HS-5 (cell line): ENCODE data around the gene SULT2B1.
"Not testable (repeated sequence)": the region's sequence is repeated elsewhere in the genome, so short reads cannot be mapped to it uniquely, and the experiment has no call there.

Experiments
- DNase-seq: peaks from one replicate; pipeline ENCODE4 v3.0.0-alpha.2; 2012; ENCODE audit warnings: low read depth

Gene SULT2B1

GRCh38 chr19:48618916-48619691 lies 67.1 kb downstream of the SULT2B1 start, which contains the start of the genes RPL18 and SPHK2:
Gene RPL18, minus strand, starts transcription at chr19:48619178. Its CDS starts 35 bp downstream, at chr19:48619143.
Gene SPHK2, plus strand, starts transcription at chr19:48619506. Its CDS starts 1,009 bp downstream, at chr19:48620515.
- peak; percentile 98 for DNase-seq

GRCh38 chr19:48619692-48620585 lies 68.0 kb downstream of the SULT2B1 start:
- no peak for DNase-seq

DNA sequence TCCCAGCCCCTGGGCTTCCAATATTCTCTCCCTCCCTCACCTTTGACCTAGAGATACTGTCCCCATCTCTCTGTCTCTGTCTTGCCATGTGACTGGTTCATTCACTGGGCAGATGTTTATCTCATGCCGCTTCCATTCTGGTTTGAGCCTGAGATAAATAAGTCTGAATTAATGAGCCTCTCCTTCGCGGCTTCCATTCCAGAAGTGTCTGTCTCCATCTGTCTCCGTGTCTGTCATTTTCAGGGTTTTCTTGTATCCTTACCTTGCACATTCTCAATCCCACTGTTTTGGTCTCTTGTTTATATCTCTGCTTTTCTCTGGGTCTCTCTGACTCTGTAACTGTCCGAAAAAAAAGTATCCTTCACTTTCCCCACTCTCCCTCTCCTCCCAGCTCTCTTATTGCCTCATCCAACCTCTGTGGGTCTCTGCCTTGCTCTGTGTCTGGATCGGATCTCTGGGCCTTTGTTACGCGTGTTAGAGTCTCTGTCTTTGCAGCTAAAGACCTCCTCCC lies 71.6 kb downstream of the SULT2B1 start:
- no peak for DNase-seq

- no peak for DNase-seq
These were observed 72.2 kb downstream of the SULT2B1 start for GRCh38 chr19:48624067-48624594.

DNA sequence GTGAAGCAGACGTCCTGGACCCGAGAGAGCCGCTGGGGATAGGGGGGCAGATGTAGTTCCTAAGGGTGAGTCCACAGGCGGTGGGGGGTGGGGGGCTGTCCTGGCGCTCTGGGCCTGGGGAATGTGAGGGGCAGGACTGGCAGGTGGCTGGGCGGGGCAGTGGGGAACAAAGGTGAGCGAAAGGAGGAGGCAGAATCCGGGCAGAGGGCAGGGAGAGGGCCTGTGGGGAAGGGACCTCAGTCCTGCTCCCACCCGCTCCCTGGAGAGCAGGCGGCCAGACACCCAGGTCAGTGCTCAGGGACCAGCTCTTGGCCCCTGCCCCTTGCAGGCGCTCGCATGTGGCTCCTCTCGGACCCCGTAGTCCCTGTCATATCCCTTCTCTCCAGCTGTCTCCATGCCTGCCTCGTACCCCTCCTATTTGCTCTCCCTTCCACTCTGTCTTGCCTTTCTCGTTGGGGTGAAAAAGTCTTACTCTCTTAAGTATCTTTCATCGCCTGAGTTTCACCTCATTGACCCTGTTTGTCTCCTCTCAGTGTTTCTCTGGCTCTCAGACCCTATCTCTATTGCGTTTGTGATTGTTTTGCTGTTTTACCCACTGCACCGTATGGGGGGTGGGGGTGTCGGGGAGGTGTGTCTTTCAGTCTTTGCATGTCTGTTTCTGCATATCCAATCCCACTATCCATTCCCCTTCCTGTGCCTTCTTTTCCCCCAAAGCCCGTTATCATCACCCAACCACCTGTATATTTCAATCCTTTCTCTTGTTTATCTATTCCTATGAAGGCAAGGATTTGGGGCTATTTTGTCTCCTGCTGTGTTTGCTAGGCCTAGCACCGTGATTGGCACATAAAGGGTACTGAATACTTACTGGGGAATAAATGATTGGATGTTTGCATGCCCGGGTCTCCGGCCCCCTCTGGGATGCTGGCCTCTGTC lies 73.1 kb downstream of the SULT2B1 start:
- no peak for DNase-seq

GRCh38 chr19:48625891-48626327 lies 73.9 kb downstream of the SULT2B1 start:
- no peak for DNase-seq

GRCh38 chr19:48627201-48627864 lies 75.4 kb downstream of the SULT2B1 start:
- DNase-seq, result no peak

DNA sequence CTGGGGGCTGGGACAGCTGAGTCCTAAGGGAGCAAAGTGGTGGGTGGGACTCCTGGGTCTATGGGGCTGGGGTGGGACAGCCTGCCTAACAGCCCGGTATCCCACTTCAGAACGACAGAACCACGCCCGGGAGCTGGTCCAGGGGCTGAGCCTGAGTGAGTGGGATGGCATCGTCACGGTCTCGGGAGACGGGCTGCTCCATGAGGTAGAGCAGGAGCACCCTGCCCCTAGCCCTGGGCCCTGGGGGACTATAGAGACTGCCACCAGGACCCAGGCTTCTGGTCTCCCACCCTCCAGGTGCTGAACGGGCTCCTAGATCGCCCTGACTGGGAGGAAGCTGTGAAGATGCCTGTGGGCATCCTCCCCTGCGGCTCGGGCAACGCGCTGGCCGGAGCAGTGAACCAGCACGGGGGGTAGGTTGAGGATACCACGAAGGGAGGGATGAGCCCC lies 75.9 kb downstream of the SULT2B1 start:
- DNase-seq, result no peak

DNA sequence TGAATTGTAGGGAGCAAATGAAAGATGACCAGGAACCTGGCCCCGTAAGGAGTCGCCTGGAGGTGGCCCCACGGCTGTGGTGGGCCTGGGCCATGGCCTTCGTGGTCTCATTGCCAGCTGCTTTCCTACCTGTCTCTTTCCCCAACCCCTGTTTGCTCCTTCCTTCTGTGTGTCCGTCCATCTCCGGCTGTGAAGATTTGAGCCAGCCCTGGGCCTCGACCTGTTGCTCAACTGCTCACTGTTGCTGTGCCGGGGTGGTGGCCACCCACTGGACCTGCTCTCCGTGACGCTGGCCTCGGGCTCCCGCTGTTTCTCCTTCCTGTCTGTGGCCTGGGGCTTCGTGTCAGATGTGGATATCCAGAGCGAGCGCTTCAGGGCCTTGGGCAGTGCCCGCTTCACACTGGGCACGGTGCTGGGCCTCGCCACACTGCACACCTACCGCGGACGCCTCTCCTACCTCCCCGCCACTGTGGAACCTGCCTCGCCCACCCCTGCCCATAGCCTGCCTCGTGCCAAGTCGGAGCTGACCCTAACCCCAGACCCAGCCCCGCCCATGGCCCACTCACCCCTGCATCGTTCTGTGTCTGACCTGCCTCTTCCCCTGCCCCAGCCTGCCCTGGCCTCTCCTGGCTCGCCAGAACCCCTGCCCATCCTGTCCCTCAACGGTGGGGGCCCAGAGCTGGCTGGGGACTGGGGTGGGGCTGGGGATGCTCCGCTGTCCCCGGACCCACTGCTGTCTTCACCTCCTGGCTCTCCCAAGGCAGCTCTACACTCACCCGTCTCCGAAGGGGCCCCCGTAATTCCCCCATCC lies 76.7 kb downstream of the SULT2B1 start:
- DNase-seq, result no peak

GRCh38 chr19:48629297-48629598 lies 77.3 kb downstream of the SULT2B1 start:
- DNase-seq, result no peak

DNA sequence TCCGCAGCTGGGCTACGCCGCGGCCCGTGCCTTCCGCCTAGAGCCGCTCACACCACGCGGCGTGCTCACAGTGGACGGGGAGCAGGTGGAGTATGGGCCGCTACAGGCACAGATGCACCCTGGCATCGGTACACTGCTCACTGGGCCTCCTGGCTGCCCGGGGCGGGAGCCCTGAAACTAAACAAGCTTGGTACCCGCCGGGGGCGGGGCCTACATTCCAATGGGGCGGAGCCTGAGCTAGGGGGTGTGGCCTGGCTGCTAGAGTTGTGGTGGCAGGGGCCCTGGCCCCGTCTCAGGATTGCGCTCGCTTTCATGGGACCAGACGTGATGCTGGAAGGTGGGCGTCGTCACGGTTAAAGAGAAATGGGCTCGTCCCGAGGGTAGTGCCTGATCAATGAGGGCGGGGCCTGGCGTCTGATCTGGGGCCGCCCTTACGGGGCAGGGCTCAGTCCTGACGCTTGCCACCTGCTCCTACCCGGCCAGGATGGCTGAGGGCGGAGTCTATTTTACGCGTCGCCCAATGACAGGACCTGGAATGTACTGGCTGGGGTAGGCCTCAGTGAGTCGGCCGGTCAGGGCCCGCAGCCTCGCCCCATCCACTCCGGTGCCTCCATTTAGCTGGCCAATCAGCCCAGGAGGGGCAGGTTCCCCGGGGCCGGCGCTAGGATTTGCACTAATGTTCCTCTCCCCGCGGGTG lies 77.8 kb downstream of the SULT2B1 start:
- DNase-seq, result no peak

GRCh38 chr19:48630296-48631063 lies 78.5 kb downstream of the SULT2B1 start:
- no peak for DNase-seq

DNA sequence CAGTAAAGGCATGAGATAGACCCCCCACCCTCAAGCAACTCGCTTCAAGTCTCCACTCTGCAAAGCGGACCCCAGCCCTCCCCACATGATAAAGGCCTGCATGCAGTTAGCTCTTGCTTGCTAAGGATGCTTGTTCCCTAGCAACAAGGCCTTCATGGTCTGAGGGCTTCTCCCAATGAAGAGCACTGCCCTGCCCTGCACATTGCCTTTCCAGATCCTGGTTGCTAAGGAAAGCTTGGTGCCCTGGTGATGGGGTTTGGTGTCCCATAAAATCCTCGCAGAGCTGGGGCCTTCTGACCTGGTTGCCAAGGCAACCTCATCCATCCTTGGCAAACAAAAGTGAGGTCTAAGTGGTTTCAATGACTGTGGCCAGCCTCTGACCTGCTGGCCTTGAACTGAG lies 79.3 kb downstream of the SULT2B1 start:
- DNase-seq, result no peak

GRCh38 chr19:48632286-48632685 lies 80.3 kb downstream of the SULT2B1 start:
- not testable (repeated sequence) for DNase-seq

DNA sequence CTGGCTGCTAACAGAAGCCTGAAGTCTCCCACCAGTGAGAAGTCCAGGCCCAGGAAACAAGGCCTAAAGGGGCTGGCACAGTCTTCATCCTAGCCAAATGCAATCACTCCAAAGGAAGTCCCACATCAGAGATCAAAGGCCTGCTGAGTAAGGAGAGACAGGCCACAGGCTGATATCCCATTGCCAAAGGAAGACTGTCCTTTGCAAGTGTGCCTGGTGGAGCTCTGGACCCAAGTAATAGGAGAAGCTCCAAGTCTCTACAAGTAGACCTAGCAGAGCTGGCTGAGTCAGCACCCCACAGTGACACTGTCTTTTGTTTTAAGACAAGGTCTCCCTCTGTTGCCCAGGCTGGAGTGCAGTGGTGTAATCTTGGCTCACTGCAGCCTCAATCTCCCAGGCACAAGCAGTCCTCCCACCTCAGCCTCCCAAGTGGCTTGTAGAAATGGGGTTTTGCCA lies 80.7 kb downstream of the SULT2B1 start:
- no peak for DNase-seq

GRCh38 chr19:48633148-48634035 lies 81.4 kb downstream of the SULT2B1 start:
- DNase-seq, result no peak

- DNase-seq, result no peak
These were observed 82.0 kb downstream of the SULT2B1 start for GRCh38 chr19:48634036-48634342.
